ENCODE measurements around the gene LYRM2.

Gene LYRM2

GRCh38 chr6:89584539-89584938 is 54.0 kb downstream of the LYRM2 start:
- no peak for TF ChIP-seq CTCF (IDR thresholded peaks at IDR 0.05; ENCODE audit: borderline replicate concordance, insufficient read depth, low read depth, low read length)
- no peak overlapping the region for H3K4me3 ChIP-seq (ENCODE audit: low read depth, low read length)

GRCh38 chr6:89583559-89583958 is 55.0 kb downstream of the LYRM2 start:
- no peak overlapping the region for H3K4me3 ChIP-seq (ENCODE audit: low read depth, low read length)
- TF ChIP-seq CTCF (IDR thresholded peaks at IDR 0.05; ENCODE audit: borderline replicate concordance, insufficient read depth, low read depth, low read length), result no peak

GRCh38 chr6:89582669-89583325 is 55.8 kb downstream of the LYRM2 start:
- H3K4me3 ChIP-seq (ENCODE audit: low read depth, low read length), result no peak overlapping the region
- no peak for TF ChIP-seq CTCF (IDR thresholded peaks at IDR 0.05; ENCODE audit: borderline replicate concordance, insufficient read depth, low read depth, low read length)

- no peak for TF ChIP-seq CTCF (IDR thresholded peaks at IDR 0.05; ENCODE audit: borderline replicate concordance, insufficient read depth, low read depth, low read length)
- no peak overlapping the region for H3K4me3 ChIP-seq (ENCODE audit: low read depth, low read length)
Measured at GRCh38 chr6:89581689-89582088, 56.9 kb downstream of the LYRM2 start.

- H3K4me3 ChIP-seq (ENCODE audit: low read depth, low read length), result no peak overlapping the region
- no peak for TF ChIP-seq CTCF (IDR thresholded peaks at IDR 0.05; ENCODE audit: borderline replicate concordance, insufficient read depth, low read depth, low read length)
Measured at GRCh38 chr6:89580997-89581666, 57.4 kb downstream of the LYRM2 start.

- no peak for TF ChIP-seq CTCF (IDR thresholded peaks at IDR 0.05; ENCODE audit: borderline replicate concordance, insufficient read depth, low read depth, low read length)
- no peak overlapping the region for H3K4me3 ChIP-seq (ENCODE audit: low read depth, low read length)
Measured at GRCh38 chr6:89575562-89575960, 63.0 kb downstream of the LYRM2 start.

All from GM12875 (cell line).